ENCODE data around the gene TNFRSF21. TPM values are rescaled to one million over a fixed set of nuclear protein-coding genes. Genes with fewer than 3 reads are reported as not detected.

TNFRSF21 gene
- total RNA-seq, 2 experiments from 2014 or later: 0.97 to 1.2 TPM

- Mint-ChIP-seq H3K27me3 (peaks cover 25% of the 10 kb centered on the region), H3K27ac (no peak overlapping the region), H3K4me1 (ENCODE audit: low read depth) (no peaks in the 10 kb centered on the region), H3K36me3 (no peaks in the 10 kb centered on the region), H3K4me3 (no peak overlapping the region), H3K9me3 (no peaks in the 10 kb centered on the region)
- POLR2A ChIA-PET: no interaction called here
- DNase-seq: no peak
- intact Hi-C loops (cut with micrococcal nuclease): no loop called here
- CTCF ChIA-PET: no interaction called here
Measured at GRCh38 chr6:47299965-47300364, 9.7 kb downstream of the TNFRSF21 start.

DNA sequence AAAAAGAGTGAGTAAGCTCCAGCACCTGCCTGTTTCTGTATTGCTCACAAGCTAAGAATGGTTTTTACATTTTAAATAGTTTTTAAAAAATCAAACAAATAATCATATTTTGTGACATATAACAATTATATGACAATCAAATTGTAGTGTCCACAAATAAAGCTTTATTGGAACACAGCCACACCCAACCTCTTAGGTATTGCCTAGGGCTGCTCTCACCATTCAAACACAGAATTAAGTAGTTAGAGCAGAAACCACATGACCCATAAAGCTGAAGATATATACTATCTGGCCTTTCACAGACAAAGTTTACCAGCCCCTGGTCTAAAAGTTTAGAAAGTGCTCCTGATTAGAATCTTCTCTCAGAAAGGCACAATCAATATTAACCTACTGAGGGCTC, 11.2 kb downstream of the TNFRSF21 start:
- Mint-ChIP-seq H3K27ac (no peak overlapping the region), H3K4me3 (no peak overlapping the region), H3K36me3 (no peaks in the 10 kb centered on the region), H3K27me3 (peaks cover 27% of the 10 kb centered on the region), H3K9me3 (no peaks in the 10 kb centered on the region), H3K4me1 (ENCODE audit: low read depth) (no peaks in the 10 kb centered on the region)
- DNase-seq: no peak
- ChIA-PET POLR2A (no interaction called here), CTCF (interaction anchor here (0.7 kb wide), 1 partner anchor 1232 kb away, joined by 3 read pairs; no protein-coding TSS in a partner anchor)
- intact Hi-C loops (cut with micrococcal nuclease): no loop called here

GRCh38 chr6:47294990-47295389, 14.7 kb downstream of the TNFRSF21 start:
- Mint-ChIP-seq H3K27me3 (peaks cover 6% of the 10 kb centered on the region), H3K9me3 (no peaks in the 10 kb centered on the region), H3K4me1 (ENCODE audit: low read depth) (no peaks in the 10 kb centered on the region), H3K27ac (no peak overlapping the region), H3K4me3 (no peak overlapping the region), H3K36me3 (no peaks in the 10 kb centered on the region)
- ChIA-PET POLR2A (no interaction called here), CTCF (no interaction called here)
- intact Hi-C loops (cut with micrococcal nuclease): no loop called here
- no peak for DNase-seq

GRCh38 chr6:47292944-47293343, 16.8 kb downstream of the TNFRSF21 start:
- ChIA-PET CTCF (interaction anchor here (1.5 kb wide), 1 partner anchor 8 kb away, joined by 3 read pairs; no protein-coding TSS in a partner anchor), POLR2A (no interaction called here)
- no peak for DNase-seq
- intact Hi-C loops (cut with micrococcal nuclease): no loop called here
- Mint-ChIP-seq H3K9me3 (no peaks in the 10 kb centered on the region), H3K36me3 (no peaks in the 10 kb centered on the region), H3K27me3 (peaks cover 6% of the 10 kb centered on the region), H3K4me1 (ENCODE audit: low read depth) (no peaks in the 10 kb centered on the region), H3K27ac (no peak overlapping the region), H3K4me3 (no peak overlapping the region)

- Mint-ChIP-seq H3K27me3 (peaks cover 4% of the 10 kb centered on the region), H3K4me1 (ENCODE audit: low read depth) (no peaks in the 10 kb centered on the region), H3K36me3 (no peaks in the 10 kb centered on the region), H3K4me3 (no peak overlapping the region), H3K27ac (no peak overlapping the region), H3K9me3 (no peaks in the 10 kb centered on the region)
- no peak for DNase-seq
- intact Hi-C loops (cut with micrococcal nuclease): no loop called here
- ChIA-PET POLR2A (no interaction called here), CTCF (interaction anchor here (1.5 kb wide), 1 partner anchor 9 kb away, joined by 3 read pairs; no protein-coding TSS in a partner anchor)
Measured at GRCh38 chr6:47292027-47292426, 17.7 kb downstream of the TNFRSF21 start.

DNA sequence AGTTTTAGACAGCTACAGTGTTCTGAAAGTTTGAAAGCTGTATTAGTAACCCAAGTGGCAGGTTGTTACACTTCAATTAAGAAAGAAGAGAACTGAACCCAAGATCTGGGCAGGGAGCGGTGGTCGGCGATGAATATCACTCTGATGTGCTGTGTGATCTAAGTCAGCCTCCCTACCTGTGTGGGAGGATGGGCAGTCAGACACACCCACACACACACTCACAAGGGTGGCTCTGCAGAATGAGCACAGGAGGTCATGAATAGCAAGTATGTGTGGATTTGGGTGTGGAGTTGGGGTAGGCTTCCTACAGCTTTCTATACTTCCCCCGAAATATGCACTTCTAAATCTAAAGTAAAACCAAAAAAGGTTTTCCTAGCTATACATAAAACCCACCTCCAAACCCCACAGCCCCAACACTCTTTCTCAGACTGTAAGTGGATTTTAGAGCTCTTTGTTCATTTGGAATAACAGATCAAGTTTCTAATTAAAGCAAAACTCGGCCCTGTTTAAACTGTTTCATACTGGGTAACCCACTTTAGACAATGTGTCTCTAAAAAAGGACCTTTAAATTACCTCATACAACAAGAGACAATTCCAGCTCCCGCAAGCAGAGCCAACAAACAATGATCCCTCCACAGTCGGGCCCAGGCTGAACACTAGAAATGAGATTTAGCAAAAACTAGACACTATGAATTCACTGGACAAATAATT, 19.4 kb downstream of the TNFRSF21 start:
- no peak overlapping the region for H3K27ac Mint-ChIP-seq

GRCh38 chr6:47288267-47289090, 21.2 kb downstream of the TNFRSF21 start:
- Mint-ChIP-seq H3K27me3 (no peaks in the 10 kb centered on the region), H3K36me3 (no peaks in the 10 kb centered on the region), H3K4me3 (no peak overlapping the region), H3K9me3 (no peaks in the 10 kb centered on the region), H3K27ac (no peak overlapping the region), H3K4me1 (ENCODE audit: low read depth) (no peaks in the 10 kb centered on the region)
- no peak for DNase-seq
- intact Hi-C loops (cut with micrococcal nuclease): no loop called here
- CTCF ChIA-PET: no interaction called here
- POLR2A ChIA-PET: interaction anchor here (0.7 kb wide), 1 partner anchor 91 kb away, joined by 3 read pairs; no protein-coding TSS in a partner anchor

More for the DNA sequence above, 19.4 kb downstream of the TNFRSF21 start:
- POLR2A ChIA-PET: no interaction called here
- peaks cover 2% of the 10 kb centered on the region for H3K27me3 Mint-ChIP-seq
- no peaks in the 10 kb centered on the region for H3K4me1 Mint-ChIP-seq (ENCODE audit: low read depth)
- CTCF ChIA-PET: no interaction called here
- no peak overlapping the region for H3K4me3 Mint-ChIP-seq
- DNase-seq: no peak
- no peaks in the 10 kb centered on the region for H3K9me3 Mint-ChIP-seq
- H3K36me3 Mint-ChIP-seq: no peaks in the 10 kb centered on the region
- intact Hi-C loops (cut with micrococcal nuclease): no loop called here

GRCh38 chr6:47286301-47286700, 23.4 kb downstream of the TNFRSF21 start:
- Mint-ChIP-seq H3K4me3 (no peak overlapping the region), H3K9me3 (no peaks in the 10 kb centered on the region), H3K27me3 (no peaks in the 10 kb centered on the region), H3K4me1 (ENCODE audit: low read depth) (no peaks in the 10 kb centered on the region), H3K36me3 (no peaks in the 10 kb centered on the region), H3K27ac (no peak overlapping the region)
- POLR2A ChIA-PET: no interaction called here
- intact Hi-C loops (cut with micrococcal nuclease): no loop called here
- CTCF ChIA-PET: no interaction called here
- no peak for DNase-seq

- H3K4me3 Mint-ChIP-seq: no peak overlapping the region
- no peaks in the 10 kb centered on the region for H3K4me1 Mint-ChIP-seq (ENCODE audit: low read depth)
- no peak overlapping the region for H3K27ac Mint-ChIP-seq
- no peaks in the 10 kb centered on the region for H3K36me3 Mint-ChIP-seq
- no peaks in the 10 kb centered on the region for H3K27me3 Mint-ChIP-seq
- CTCF ChIA-PET: no interaction called here
- no peaks in the 10 kb centered on the region for H3K9me3 Mint-ChIP-seq
- no peak for DNase-seq
- POLR2A ChIA-PET: no interaction called here
- intact Hi-C loops (cut with micrococcal nuclease): no loop called here
Measured at GRCh38 chr6:47283993-47284392, 25.7 kb downstream of the TNFRSF21 start.

GRCh38 chr6:47278545-47278944, 31.2 kb downstream of the TNFRSF21 start:
- no peak overlapping the region for H3K27ac Mint-ChIP-seq
- CTCF ChIA-PET: no interaction called here
- no peak for DNase-seq
- intact Hi-C loops (cut with micrococcal nuclease): no loop called here
- H3K4me3 Mint-ChIP-seq: no peak overlapping the region
- POLR2A ChIA-PET: no interaction called here
- peaks cover 4% of the 10 kb centered on the region for H3K9me3 Mint-ChIP-seq
- no peaks in the 10 kb centered on the region for H3K27me3 Mint-ChIP-seq
- H3K36me3 Mint-ChIP-seq: no peaks in the 10 kb centered on the region
- no peaks in the 10 kb centered on the region for H3K4me1 Mint-ChIP-seq (ENCODE audit: low read depth)

DNA sequence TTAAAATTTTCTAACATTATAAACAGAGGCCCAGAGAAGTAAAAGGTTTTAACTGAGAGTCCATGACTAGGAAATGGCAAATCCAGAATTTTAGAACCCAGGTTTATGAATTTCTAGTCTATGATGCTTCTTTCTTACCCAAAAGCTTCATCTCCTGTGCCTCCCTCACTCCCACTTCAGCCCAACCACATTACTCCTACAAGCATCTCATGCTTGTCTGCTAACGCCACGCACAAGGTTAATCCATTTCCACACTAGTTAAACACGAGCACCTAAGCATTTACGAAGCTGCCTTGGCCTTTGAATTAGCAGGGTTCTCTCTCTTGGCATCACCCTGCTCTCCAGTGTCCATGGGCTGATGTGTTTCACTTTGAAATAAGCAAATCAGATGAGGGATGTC, 32.0 kb downstream of the TNFRSF21 start:
- POLR2A ChIA-PET: no interaction called here
- Mint-ChIP-seq H3K36me3 (no peaks in the 10 kb centered on the region), H3K4me1 (ENCODE audit: low read depth) (no peaks in the 10 kb centered on the region), H3K4me3 (no peak overlapping the region), H3K9me3 (peaks cover 4% of the 10 kb centered on the region), H3K27me3 (no peaks in the 10 kb centered on the region), H3K27ac (no peak overlapping the region)
- DNase-seq: no peak
- CTCF ChIA-PET: no interaction called here
- intact Hi-C loops (cut with micrococcal nuclease): no loop called here

- ChIA-PET POLR2A (no interaction called here), CTCF (no interaction called here)
- DNase-seq: no peak
- H3K36me3 Mint-ChIP-seq: no peaks in the 10 kb centered on the region
- no peaks in the 10 kb centered on the region for H3K27me3 Mint-ChIP-seq
- no peak overlapping the region for H3K27ac Mint-ChIP-seq
- H3K4me3 Mint-ChIP-seq: no peak overlapping the region
- intact Hi-C loops (cut with micrococcal nuclease): no loop called here
- H3K9me3 Mint-ChIP-seq: peaks cover 4% of the 10 kb centered on the region
- no peaks in the 10 kb centered on the region for H3K4me1 Mint-ChIP-seq (ENCODE audit: low read depth)
Measured at GRCh38 chr6:47276377-47276776, 33.3 kb downstream of the TNFRSF21 start.

GRCh38 chr6:47275640-47276039, 34.1 kb downstream of the TNFRSF21 start:
- H3K4me3 Mint-ChIP-seq: no peak overlapping the region
- intact Hi-C loops (cut with micrococcal nuclease): no loop called here
- H3K27ac Mint-ChIP-seq: no peak overlapping the region
- no peaks in the 10 kb centered on the region for H3K4me1 Mint-ChIP-seq (ENCODE audit: low read depth)
- no peaks in the 10 kb centered on the region for H3K27me3 Mint-ChIP-seq
- no peak for DNase-seq
- POLR2A ChIA-PET: no interaction called here
- H3K9me3 Mint-ChIP-seq: peaks cover 4% of the 10 kb centered on the region
- H3K36me3 Mint-ChIP-seq: no peaks in the 10 kb centered on the region
- CTCF ChIA-PET: no interaction called here
